HPDE6-E6E7 (cell line): ENCODE results near the gene CX3CL1.
"Not testable (repeated sequence)": the region's sequence is repeated elsewhere in the genome, so short reads cannot be mapped to it uniquely, and the experiment has no call there.

Experiments
- DNase-seq: peaks from one replicate; pipeline ENCODE4 v3.0.0; 2011; ENCODE audit warnings: missing footprints; ENCODE audit errors: extremely low spot score

Gene CX3CL1

GRCh38 chr16:57382535-57383275 lies 10.4 kb downstream of the CX3CL1 start:
- no peak for DNase-seq

- peak; percentile 61 for DNase-seq
Observed at GRCh38 chr16:57383276-57384247, 11.3 kb downstream of the CX3CL1 start.

GRCh38 chr16:57384248-57385070 lies 12.2 kb downstream of the CX3CL1 start:
- no peak for DNase-seq

- DNase-seq: no peak
Observed at GRCh38 chr16:57385083-57385482, 12.8 kb downstream of the CX3CL1 start.

- no peak for DNase-seq
Observed at GRCh38 chr16:57386381-57386951, 14.2 kb downstream of the CX3CL1 start.

GRCh38 chr16:57387598-57388354 lies 15.5 kb downstream of the CX3CL1 start:
- DNase-seq: no peak

GRCh38 chr16:57388359-57389086 lies 16.2 kb downstream of the CX3CL1 start:
- DNase-seq: no peak

- DNase-seq: no peak
Observed at GRCh38 chr16:57389087-57389468, 16.8 kb downstream of the CX3CL1 start.

- DNase-seq: no peak
Observed at GRCh38 chr16:57390636-57391295, 18.5 kb downstream of the CX3CL1 start.

- no peak for DNase-seq
Observed at GRCh38 chr16:57391300-57391699, 19.0 kb downstream of the CX3CL1 start.

GRCh38 chr16:57391708-57392107 lies 19.4 kb downstream of the CX3CL1 start:
- DNase-seq: no peak

- peak; percentile 87 for DNase-seq
Observed at GRCh38 chr16:57392694-57393093, 20.4 kb downstream of the CX3CL1 start.

GRCh38 chr16:57394444-57394843 lies 22.2 kb downstream of the CX3CL1 start:
- DNase-seq: no peak

GRCh38 chr16:57395026-57395425 lies 22.7 kb downstream of the CX3CL1 start:
- no peak for DNase-seq

- no peak for DNase-seq
Observed at GRCh38 chr16:57396786-57397185, 24.5 kb downstream of the CX3CL1 start.

- not testable (repeated sequence) for DNase-seq
Observed at GRCh38 chr16:57397493-57397892, 25.2 kb downstream of the CX3CL1 start.

GRCh38 chr16:57401943-57402640 lies 29.8 kb downstream of the CX3CL1 start:
- DNase-seq: no peak

GRCh38 chr16:57403965-57404817 lies 31.9 kb downstream of the CX3CL1 start, which contains the start of gene CCL17:
Gene CCL17, plus strand, starts transcription at chr16:57404767. Its CDS starts 9,166 bp downstream, at chr16:57413933.
- DNase-seq: no peak
